OCI-LY3 (cell line): ENCODE results near the gene RECK.

Experiments
- H2AFZ ChIP-seq: fragments of 200-600, 300-600 bp; shearing (Covaris generic); 2 replicates; pipeline ENCODE4 v1.6.0; 2014; ENCODE audit warnings: antibody characterized with exemption, low read depth, low read length
- H3K27ac ChIP-seq: fragments of 200-600, 300-600 bp; sonication (generic); 2 replicates; pipeline ENCODE4 v1.5.1; 2014; ENCODE audit warnings: mild to moderate bottlenecking, low read length, moderate library complexity, mixed read lengths
- H3K27me3 ChIP-seq: fragments of 200-600, 300-600 bp; sonication (generic); 2 replicates; pipeline ENCODE4 v1.6.1; 2014; ENCODE audit warnings: low read depth, low read length, mixed read lengths
- H3K36me3 ChIP-seq: fragments of 200-600, 300-600 bp; sonication (generic); replicated peaks from 2 replicates; pipeline ENCODE3; 2014; ENCODE audit warnings: low read depth, low read length, mixed read lengths
- H3K4me1 ChIP-seq: fragments of 300-600, 200-600 bp; sonication (generic); 2 replicates; pipeline ENCODE4 v1.6.1; 2014; ENCODE audit warnings: low read length, mixed read lengths
- H3K4me2 ChIP-seq: fragments of 200-600, 300-600 bp; sonication (generic); 2 replicates; pipeline ENCODE4 v1.6.1; 2014; ENCODE audit warnings: low read length, mixed read lengths
- H3K4me3 ChIP-seq: fragments of 300-600, 200-600 bp; sonication (generic); 2 replicates; pipeline ENCODE4 v1.5.1; 2014; ENCODE audit warnings: antibody characterized with exemption, mild to moderate bottlenecking, low read length, moderate library complexity
- H3K79me2 ChIP-seq: fragments of 300-600, 200-600 bp; shearing (Covaris generic); 2 replicates; pipeline ENCODE4 v1.6.1; 2014; ENCODE audit warnings: mild to moderate bottlenecking, low read length, mixed read lengths
- H3K9ac ChIP-seq: fragments of 300-600, 200-600 bp; shearing (Covaris generic); 2 replicates; pipeline ENCODE4 v1.6.0; 2014; ENCODE audit warnings: mild to moderate bottlenecking, low read length, moderate library complexity
- H3K9me3 ChIP-seq: fragments of 200-600, 300-600 bp; shearing (Covaris generic); 2 replicates; pipeline ENCODE4 v1.6.1; 2014; ENCODE audit warnings: low read length, mixed read lengths; ENCODE audit not compliant: insufficient read depth
- H4K20me1 ChIP-seq: fragments of 200-600, 300-600 bp; sonication (generic); 2 replicates; pipeline ENCODE4 v1.6.1; 2016; ENCODE audit warnings: low read length, mixed read lengths; ENCODE audit not compliant: insufficient read depth
- CTCF ChIP-seq: fragments of 200-600, 300-600 bp; sonication (generic); IDR thresholded peaks from 2 replicates; pipeline ENCODE4 v1.5.1; 2014; ENCODE audit warnings: antibody characterized with exemption, low read length, low read depth
- EZH2phosphoT487 ChIP-seq: fragments of 200-600 bp; shearing (Covaris generic); IDR thresholded peaks from 2 replicates; pipeline ENCODE4 v1.6.1; 2018; ENCODE audit warnings: antibody characterized with exemption, mixed run types, low read depth

The RECK gene

DNA sequence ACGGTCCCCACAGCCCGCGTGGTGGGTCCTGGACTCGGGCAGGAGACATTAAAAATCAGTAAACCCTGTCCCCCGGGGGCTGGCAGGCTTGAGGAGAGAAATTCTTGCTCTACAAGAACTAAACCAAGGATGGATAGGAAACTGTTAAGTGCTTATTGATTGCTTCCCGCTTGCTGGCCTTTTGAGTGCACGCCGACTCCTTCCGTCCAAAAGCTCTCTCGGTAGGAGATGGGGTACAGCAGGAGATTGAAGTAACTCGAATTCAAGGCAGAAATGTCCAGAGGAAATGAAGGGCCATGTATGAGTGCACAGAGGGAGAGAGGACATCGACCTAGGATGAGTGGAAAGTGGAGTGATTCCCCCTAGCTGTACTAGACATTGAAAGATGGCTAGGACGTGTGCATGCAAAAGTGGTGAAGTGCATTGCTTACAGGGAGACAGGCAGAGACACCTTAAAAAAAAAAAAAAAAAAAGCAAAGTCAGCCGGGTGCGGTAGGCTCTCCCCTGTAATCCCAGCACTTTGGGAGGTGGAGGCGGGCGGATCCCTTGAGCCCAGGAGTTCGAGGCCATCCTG is 923 bp downstream of the RECK start:
- no peaks in the 10 kb centered on the region for H3K9me3 ChIP-seq
- H2AFZ ChIP-seq = peak overlapping the region; percentile 91; the same call in 1 of the 2 replicates
- peaks cover 12% of the 10 kb centered on the region for H3K79me2 ChIP-seq
- no peak overlapping the region for H3K27ac ChIP-seq
- H3K36me3 ChIP-seq = no peaks in the 10 kb centered on the region
- TF ChIP-seq CTCF (no peak), EZH2phosphoT487 (no peak)
- H3K4me2 ChIP-seq = peak overlapping the region; percentile 100
- no peaks in the 10 kb centered on the region for H3K27me3 ChIP-seq
- no peaks in the 10 kb centered on the region for H4K20me1 ChIP-seq
- H3K9ac ChIP-seq = peak overlapping the region; percentile 76
- peaks cover 7% of the 10 kb centered on the region for H3K4me1 ChIP-seq
- H3K4me3 ChIP-seq = peak overlapping the region; percentile 94

DNA sequence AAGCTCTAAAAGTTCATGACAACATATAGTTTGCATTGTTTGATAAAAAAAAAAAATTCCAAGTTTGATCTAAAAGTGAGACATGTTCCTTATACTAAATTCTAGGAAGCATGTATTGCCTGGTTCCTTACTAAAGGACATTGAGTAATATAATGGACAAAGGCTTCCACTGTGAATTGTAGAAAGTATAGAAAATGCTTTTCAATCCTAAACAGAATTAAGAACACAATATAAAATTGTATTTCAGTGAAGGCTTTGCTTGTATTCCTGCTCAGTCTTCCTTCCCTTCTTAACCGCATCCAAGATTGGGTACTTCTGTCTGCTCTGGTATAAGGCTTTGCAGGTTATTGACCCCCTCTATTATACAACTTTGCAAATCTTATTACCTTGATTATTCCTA is 2.4 kb downstream of the RECK start:
- Histone ChIP-seq H4K20me1 (no peaks in the 10 kb centered on the region), H2AFZ (no peak overlapping the region), H3K9me3 (no peaks in the 10 kb centered on the region), H3K4me2 (no peak overlapping the region), H3K4me1 (peaks cover 7% of the 10 kb centered on the region), H3K27ac (no peak overlapping the region), H3K36me3 (no peaks in the 10 kb centered on the region), H3K79me2 (peaks cover 12% of the 10 kb centered on the region), H3K27me3 (no peaks in the 10 kb centered on the region), H3K4me3 (no peak overlapping the region), H3K9ac (no peak overlapping the region)
- no peak for TF ChIP-seq CTCF
- TF ChIP-seq EZH2phosphoT487 = no peak

DNA sequence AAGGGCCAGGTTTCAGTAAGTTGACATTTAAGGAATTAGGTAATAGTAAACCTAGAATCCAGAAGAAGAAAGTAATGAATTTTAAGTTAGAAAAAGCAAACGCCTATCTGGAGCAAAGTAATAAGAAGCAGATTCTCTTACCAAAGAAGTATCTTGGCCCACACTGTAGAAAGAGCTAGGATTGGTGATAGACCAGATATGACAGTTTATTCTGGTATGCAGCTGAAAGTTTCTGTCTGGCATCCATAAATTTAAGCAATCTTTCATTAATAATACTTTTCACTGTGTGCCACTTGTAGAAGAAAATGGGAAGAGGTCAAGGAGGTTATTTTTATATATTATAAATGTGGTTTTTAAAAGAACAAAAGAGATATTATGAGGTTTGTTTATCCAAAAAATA is 3.0 kb downstream of the RECK start:
- Histone ChIP-seq H3K36me3 (no peaks in the 10 kb centered on the region), H3K27me3 (no peaks in the 10 kb centered on the region), H3K4me2 (no peak overlapping the region), H3K4me1 (peaks cover 7% of the 10 kb centered on the region), H3K27ac (no peak overlapping the region), H2AFZ (no peak overlapping the region), H3K9ac (no peak overlapping the region), H4K20me1 (no peaks in the 10 kb centered on the region), H3K4me3 (no peak overlapping the region), H3K79me2 (peaks cover 14% of the 10 kb centered on the region), H3K9me3 (no peaks in the 10 kb centered on the region)
- TF ChIP-seq CTCF = no peak
- TF ChIP-seq EZH2phosphoT487 = no peak

DNA sequence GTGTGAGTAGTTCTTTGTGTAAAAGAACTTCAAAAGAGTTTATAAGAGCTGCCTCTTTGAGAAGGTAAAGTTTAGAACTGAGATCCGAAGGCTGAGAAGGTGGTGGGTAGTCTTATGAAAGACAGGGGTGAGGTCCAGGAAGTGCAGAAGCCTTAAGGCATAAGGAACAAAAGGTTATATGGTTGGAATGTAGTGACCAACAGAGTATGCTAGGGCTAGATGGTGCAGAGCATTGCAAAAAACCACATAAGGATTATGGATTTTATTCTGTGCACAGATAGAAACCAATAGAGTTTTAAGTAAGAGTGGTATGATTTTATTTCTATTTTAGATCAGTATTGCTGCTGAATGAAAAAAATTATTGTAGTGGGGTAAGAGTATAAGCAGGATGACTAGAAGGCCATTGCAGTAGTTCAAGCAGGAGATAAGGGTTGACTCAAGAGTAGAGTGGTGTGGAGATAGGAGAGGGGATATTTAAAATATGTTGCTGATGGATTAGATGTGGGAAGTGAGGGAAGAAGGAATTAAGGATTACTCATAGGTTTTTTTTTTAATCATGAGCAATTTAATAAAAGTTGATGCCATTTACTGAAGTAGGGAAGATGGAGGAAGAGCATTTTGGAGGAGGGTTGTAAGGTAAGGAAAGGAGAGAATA is 3.7 kb downstream of the RECK start:
- no peak overlapping the region for H2AFZ ChIP-seq
- H3K27ac ChIP-seq = no peak overlapping the region
- TF ChIP-seq CTCF = no peak
- no peak for TF ChIP-seq EZH2phosphoT487
- H3K9ac ChIP-seq = no peak overlapping the region
- H3K36me3 ChIP-seq = no peaks in the 10 kb centered on the region
- no peak overlapping the region for H3K4me3 ChIP-seq
- H3K4me1 ChIP-seq = peaks cover 7% of the 10 kb centered on the region
- H3K9me3 ChIP-seq = no peaks in the 10 kb centered on the region
- H3K4me2 ChIP-seq = no peak overlapping the region
- H3K27me3 ChIP-seq = no peaks in the 10 kb centered on the region
- H3K79me2 ChIP-seq = peaks cover 14% of the 10 kb centered on the region
- H4K20me1 ChIP-seq = no peaks in the 10 kb centered on the region
